H9 (cell line): ENCODE data around the gene NAPA. TPM values are rescaled to one million over a fixed set of nuclear protein-coding genes. Genes with fewer than 3 reads are reported as not detected.

Experiments
- DNase-seq: peaks from one replicate; pipeline ENCODE4 v3.0.0-alpha.2; 2017
- H2AFZ ChIP-seq: one replicate; pipeline ENCODE4 v1.6.1; 2013; ENCODE audit warnings: mild to moderate bottlenecking, low read length, control low read depth, moderate library complexity
- H2AK5ac ChIP-seq: 2 replicates; pipeline ENCODE4 v1.6.1; 2013; ENCODE audit warnings: low read length, control low read depth, mixed read lengths; ENCODE audit not compliant: insufficient read length
- H2BK120ac ChIP-seq: one replicate; pipeline ENCODE4 v1.6.1; 2013; ENCODE audit warnings: low read depth, mild to moderate bottlenecking, low read length, control low read depth, inconsistent platforms; ENCODE audit not compliant: poor library complexity, severe bottlenecking
- H2BK12ac ChIP-seq: 2 replicates; pipeline ENCODE4 v1.6.1; 2013; ENCODE audit warnings: low read length, control low read depth, mixed read lengths, low read depth; ENCODE audit not compliant: insufficient read length
- H2BK15ac ChIP-seq: 2 replicates; pipeline ENCODE4 v1.6.1; 2013; ENCODE audit warnings: low read depth, low read length, control low read depth
- H2BK20ac ChIP-seq: one replicate; pipeline ENCODE4 v1.6.1; 2013; ENCODE audit warnings: low read depth, mild to moderate bottlenecking, low read length, control low read depth, inconsistent platforms; ENCODE audit not compliant: poor library complexity, severe bottlenecking
- H2BK5ac ChIP-seq: 2 replicates; pipeline ENCODE4 v1.6.1; 2013; ENCODE audit warnings: low read length, control low read depth, mixed read lengths; ENCODE audit not compliant: insufficient read length
- H3K14ac ChIP-seq: 2 replicates; pipeline ENCODE4 v1.6.1; 2013; ENCODE audit warnings: low read length, control low read depth; ENCODE audit not compliant: insufficient read depth
- H3K18ac ChIP-seq: 2 replicates; pipeline ENCODE4 v1.6.1; 2013; ENCODE audit warnings: low read depth, mild to moderate bottlenecking, mixed read lengths, low read length, control low read depth; ENCODE audit not compliant: insufficient read length
- H3K23ac ChIP-seq: 2 replicates; pipeline ENCODE4 v1.6.1; 2013; ENCODE audit warnings: low read length, control low read depth, mixed read lengths, low read depth; ENCODE audit not compliant: insufficient read length
- H3K23me2 ChIP-seq: 2 replicates; pipeline ENCODE4 v1.6.1; 2013; ENCODE audit warnings: low read depth, mild to moderate bottlenecking, mixed read lengths, low read length, control low read depth; ENCODE audit not compliant: insufficient read length, poor library complexity, severe bottlenecking
- H3K27ac ChIP-seq: 2 replicates; pipeline ENCODE4 v1.5.1; 2013; ENCODE audit warnings: low read length, control low read depth, mixed read lengths, low read depth; ENCODE audit not compliant: insufficient read length
- H3K27me3 ChIP-seq: 2 replicates; pipeline ENCODE4 v1.6.1; 2013; ENCODE audit warnings: low read length, control low read depth, inconsistent platforms; ENCODE audit not compliant: insufficient read depth
- H3K4ac ChIP-seq: 2 replicates; pipeline ENCODE4 v1.6.1; 2013; ENCODE audit warnings: low read depth, mild to moderate bottlenecking, control low read depth, inconsistent platforms, low read length, moderate library complexity
- H3K4me1 ChIP-seq: 2 replicates; pipeline ENCODE4 v1.6.1; 2013; ENCODE audit warnings: low read length, control low read depth, inconsistent platforms; ENCODE audit not compliant: insufficient read depth
- H3K4me2 ChIP-seq: 2 replicates; pipeline ENCODE4 v1.6.1; 2013; ENCODE audit warnings: low read length, control low read depth, mixed read lengths; ENCODE audit not compliant: insufficient read length, insufficient read depth
- H3K56ac ChIP-seq: 2 replicates; pipeline ENCODE4 v1.6.1; 2013; ENCODE audit warnings: low read depth, mild to moderate bottlenecking, mixed read lengths, low read length, control low read depth; ENCODE audit not compliant: insufficient read length
- H3K79me1 ChIP-seq: 2 replicates; pipeline ENCODE4 v1.6.1; 2013; ENCODE audit warnings: low read depth, mild to moderate bottlenecking, moderate library complexity, low read length, control low read depth, inconsistent platforms; ENCODE audit not compliant: insufficient read depth, poor library complexity, severe bottlenecking
- H3K79me2 ChIP-seq: 2 replicates; pipeline ENCODE4 v1.6.1; 2013; ENCODE audit warnings: low read length, control low read depth, inconsistent platforms; ENCODE audit not compliant: insufficient read depth
- H3K9ac ChIP-seq: 2 replicates; pipeline ENCODE4 v1.6.1; 2013; ENCODE audit warnings: low read length, control low read depth, mixed read lengths; ENCODE audit not compliant: insufficient read length; ENCODE audit errors: extremely low read depth
- H3K9me3 ChIP-seq: one replicate; pipeline ENCODE4 v1.6.1; 2013; ENCODE audit warnings: low read depth, low read length, inconsistent platforms; ENCODE audit not compliant: control insufficient read depth
- H3T11ph ChIP-seq: one replicate; pipeline ENCODE4 v1.6.1; 2013; ENCODE audit warnings: mild to moderate bottlenecking, low read length, control low read depth, inconsistent platforms
- H4K20me1 ChIP-seq: one replicate; pipeline ENCODE4 v1.6.1; 2013; ENCODE audit not compliant: control insufficient read depth, insufficient read length, insufficient read depth
- H4K5ac ChIP-seq: 2 replicates; pipeline ENCODE4 v1.6.1; 2013; ENCODE audit warnings: low read depth, mild to moderate bottlenecking, mixed read lengths, low read length, control low read depth; ENCODE audit not compliant: insufficient read length
- H4K8ac ChIP-seq: replicated peaks from 2 replicates; pipeline ENCODE4 v1.6.1; 2013; ENCODE audit warnings: low read length, control low read depth, mixed read lengths, low read depth; ENCODE audit not compliant: insufficient read length
- H4K91ac ChIP-seq: 2 replicates; pipeline ENCODE4 v1.6.1; 2013; ENCODE audit warnings: low read depth, mild to moderate bottlenecking, moderate library complexity, mixed read lengths, low read length, control low read depth; ENCODE audit not compliant: insufficient read length
- H3K27ac Mint-ChIP-seq, 3 experiments: 2 replicates in 2 of 3; 3 replicates in 1 of 3; pipeline ENCODE4 v1.8.0; 2020 to 2021; ENCODE audit warnings: mixed read lengths in 3 of 3, mild to moderate bottlenecking in 1 of 3, moderate library complexity in 1 of 3
- H3K27me3 Mint-ChIP-seq: 2 replicates; pipeline ENCODE4 v1.8.0; 2021; ENCODE audit warnings: low read depth, mild to moderate bottlenecking, moderate library complexity, mixed read lengths
- H3K36me3 Mint-ChIP-seq, 3 experiments: 2 replicates in 2 of 3; 3 replicates in 1 of 3; pipeline ENCODE4 v1.8.0; 2020 to 2021; ENCODE audit warnings: low read depth in 3 of 3, mixed read lengths in 3 of 3; ENCODE audit not compliant: insufficient read depth in 1 of 3
- H3K4me1 Mint-ChIP-seq, 2 experiments: 2 replicates each; pipeline ENCODE4 v1.8.0; 2020; ENCODE audit warnings: mixed read lengths in 2 of 2
- H3K4me3 Mint-ChIP-seq, 2 experiments: 2 replicates in 1 of 2; 3 replicates in 1 of 2; pipeline ENCODE4 v1.8.0; 2020 to 2021; ENCODE audit warnings: mild to moderate bottlenecking in 2 of 2, mixed read lengths in 2 of 2, moderate library complexity in 1 of 2
- H3K9me3 Mint-ChIP-seq, 2 experiments: 2 replicates in 1 of 2; 3 replicates in 1 of 2; pipeline ENCODE4 v1.8.0; 2020; ENCODE audit warnings: mild to moderate bottlenecking in 2 of 2, mixed read lengths in 2 of 2, moderate library complexity in 1 of 2
- CTCF ChIP-seq: fragments of 200-600 bp; sonication (generic); conservative IDR thresholded peaks from 3 replicates; pipeline ENCODE4 v1.8.0; 2021; ENCODE audit warnings: antibody characterized with exemption, mild to moderate bottlenecking
- WGBS: extraction: QIAGEN DNeasy Blood & Tissue Kit; methylation state at CpG from one replicate; pipeline ENCODE4 v1.1.7; 2013; ENCODE audit warnings: missing lambda C conversion rate, low lambda C conversion rate, mixed read lengths; ENCODE audit not compliant: insufficient read length; ENCODE audit errors: extremely low coverage; 5-methylcytosine and 5-hydroxymethylcytosine counted together
- total RNA-seq: library from RNA; stranded (reverse); gene quantifications from 2 replicates; pipeline ENCODE4 v1.2.1, GENCODE V29; 2021

The NAPA gene
- total RNA-seq, 1 experiment from 2014 or later: 62.8 TPM

- H3K14ac ChIP-seq: no peak overlapping the region
- no peak overlapping the region for H4K5ac ChIP-seq
- H3K9ac ChIP-seq: no peak overlapping the region
- no peak overlapping the region for H3K23ac ChIP-seq
- no peaks in the 10 kb centered on the region for H3K9me3 ChIP-seq
- no peak overlapping the region for H2BK5ac ChIP-seq
- H2BK12ac ChIP-seq: no peak overlapping the region
- H3K27ac ChIP-seq: no peak overlapping the region
- Mint-ChIP-seq H3K27ac (no peak overlapping the region), H3K4me3 (no peak overlapping the region), H3K4me1 (peaks cover 0 to 5% of the 10 kb centered on the region in 2 experiments; a peak in 2 of 4 replicates), H3K27me3 (no peaks in the 10 kb centered on the region; the same call in 1 of the 2 replicates), H3K36me3 (no peaks in the 10 kb centered on the region; a peak in 3 of 7 replicates), H3K9me3 (peaks cover 6 to 8% of the 10 kb centered on the region in 2 experiments)
- no peak overlapping the region for H4K8ac ChIP-seq
- H3K4me1 ChIP-seq: no peaks in the 10 kb centered on the region
- H2AK5ac ChIP-seq: no peak overlapping the region
- no peaks in the 10 kb centered on the region for H3K79me2 ChIP-seq
- H3K4me2 ChIP-seq: no peak overlapping the region
- H2BK15ac ChIP-seq: no peak overlapping the region
- no peaks in the 10 kb centered on the region for H3K23me2 ChIP-seq
- no peak overlapping the region for H3K56ac ChIP-seq
- no peak for DNase-seq
- no peaks in the 10 kb centered on the region for H3K27me3 ChIP-seq
- H3K79me1 ChIP-seq: no peaks in the 10 kb centered on the region
- H3K4ac ChIP-seq: no peak overlapping the region
- no CpG with 5 or more reads among the region's 4 CpGs for WGBS
- no peak overlapping the region for H2BK20ac ChIP-seq
- no peak overlapping the region for H3T11ph ChIP-seq
- H3K18ac ChIP-seq: no peak overlapping the region
- H2AFZ ChIP-seq: no peak overlapping the region
- H2BK120ac ChIP-seq: no peak overlapping the region
- no peaks in the 10 kb centered on the region for H4K20me1 ChIP-seq
- TF ChIP-seq CTCF: no peak
- no peak overlapping the region for H4K91ac ChIP-seq
Measured at GRCh38 chr19:47537493-47537892, 22.6 kb upstream of the NAPA start.
